Naive thymus-derived CD4-positive, alpha-beta T cell (primary cell): ENCODE results near the gene TMEM132E. TPM values are rescaled to one million over a fixed set of nuclear protein-coding genes. Genes with fewer than 3 reads are reported as not detected.
A peak's percentile ranks its signal among the peaks of the same experiment; 100 is the strongest.
"Not testable (repeated sequence)": the region's sequence is repeated elsewhere in the genome, so short reads cannot be mapped to it uniquely, and the experiment has no call there.

Experiments
- ATAC-seq: fragments of 150-1000 bp; cut with Tn5 transposase; 2 replicates; pipeline ENCODE4 v1.10.0; 2021; ENCODE audit warnings: mild to moderate bottlenecking, moderate library complexity
- CTCF ChIA-PET: fragments of 350-600 bp; sonication (Branson Sonifier 250); formaldehyde crosslinking; loops from one replicate; lab custom pipeline; 2021; ENCODE audit warnings: antibody characterized with exemption; lab: Charles Lee
- POLR2A ChIA-PET: fragments of 350-600 bp; sonication (Branson Sonifier 250); formaldehyde crosslinking; loops from one replicate; lab custom pipeline; 2021; ENCODE audit warnings: antibody characterized with exemption, inconsistent platforms; lab: Charles Lee
- DNase-seq, 9 donors: peaks; one replicate each; pipeline versions ENCODE4 v3.0.0 to v3.0.0-alpha.2; 2020 to 2022; ENCODE audit warnings: mixed read lengths in 1 of 9
- H3K27ac ChIP-seq: one replicate; pipeline ENCODE4 v1.7.0; 2013; ENCODE audit warnings: mild to moderate bottlenecking, low read depth, low read length, moderate library complexity
- H3K27me3 ChIP-seq, 2 donors: one replicate each; pipeline ENCODE4 v1.7.0; 2013; ENCODE audit warnings: low read length in 2 of 2, mild to moderate bottlenecking in 2 of 2, moderate library complexity in 2 of 2; ENCODE audit not compliant: control insufficient read depth in 2 of 2, insufficient read depth in 2 of 2
- H3K36me3 ChIP-seq, 3 experiments: 1 replicate in 2 of 3; 2 replicates in 1 of 3; pipeline ENCODE4 v1.7.0; 2013; ENCODE audit warnings: low read length in 3 of 3, mild to moderate bottlenecking in 3 of 3, moderate library complexity in 1 of 3; ENCODE audit not compliant: insufficient read depth in 3 of 3, control insufficient read depth in 2 of 3
- H3K4me1 ChIP-seq, 2 donors: one replicate each; pipeline ENCODE4 v1.7.0; 2013; ENCODE audit warnings: low read length in 2 of 2, mild to moderate bottlenecking in 2 of 2, moderate library complexity in 1 of 2; ENCODE audit not compliant: control insufficient read depth in 2 of 2, insufficient read depth in 2 of 2
- H3K4me3 ChIP-seq: 2 replicates; pipeline ENCODE4 v1.7.0; 2013; ENCODE audit warnings: mild to moderate bottlenecking, low read length
- H3K9me3 ChIP-seq, 3 experiments: 1 replicate in 2 of 3; 2 replicates in 1 of 3; pipeline ENCODE4 v1.7.0; 2013; ENCODE audit warnings: low read length in 3 of 3; ENCODE audit not compliant: control insufficient read depth in 2 of 3
- H3K27ac Mint-ChIP-seq, 9 donors: one replicate each; pipeline ENCODE4 v1.8.0; 2020 to 2022; ENCODE audit warnings: mixed read lengths in 9 of 9, mild to moderate bottlenecking in 8 of 9, moderate library complexity in 5 of 9, inconsistent platforms in 2 of 9
- H3K27me3 Mint-ChIP-seq, 5 donors: one replicate each; pipeline ENCODE4 v1.8.0; 2021 to 2022; ENCODE audit warnings: mixed read lengths in 5 of 5, mild to moderate bottlenecking in 1 of 5
- H3K36me3 Mint-ChIP-seq, 5 donors: one replicate each; pipeline ENCODE4 v1.8.0; 2020 to 2022; ENCODE audit warnings: mixed read lengths in 5 of 5, mild to moderate bottlenecking in 3 of 5, inconsistent platforms in 1 of 5
- H3K4me1 Mint-ChIP-seq, 7 donors: one replicate each; pipeline ENCODE4 v1.8.0; 2020 to 2022; ENCODE audit warnings: mixed read lengths in 7 of 7, mild to moderate bottlenecking in 3 of 7, inconsistent platforms in 1 of 7
- H3K4me3 Mint-ChIP-seq, 10 donors: one replicate each; pipeline ENCODE4 v1.8.0; 2020 to 2022; ENCODE audit warnings: mild to moderate bottlenecking in 10 of 10, mixed read lengths in 10 of 10, moderate library complexity in 6 of 10, inconsistent platforms in 2 of 10
- H3K9me3 Mint-ChIP-seq, 11 donors: one replicate each; pipeline ENCODE4 v1.8.0; 2020 to 2022; ENCODE audit warnings: mixed read lengths in 11 of 11, mild to moderate bottlenecking in 4 of 11, inconsistent platforms in 1 of 11, moderate library complexity in 1 of 11
- intact Hi-C, 2 donors: fragments of 100-400 bp; cut with micrococcal nuclease; formaldehyde crosslinking; loops; one replicate each; pipeline ENCODE4 v1.15.1; 2023
- polyA plus RNA-seq, 2 donors: library from polyadenylated mRNA; unstranded; fragments of 300-500 nt; fragmentation: Illumina TruSeq; gene quantifications; one replicate each; pipeline ENCODE4 v1.2.3, GENCODE V29; 2021
- total RNA-seq, 6 experiments: library from RNA in 5 of 6; stranded (reverse) in 5 of 6; gene quantifications; 1 replicate in 5 of 6; 2 replicates in 1 of 6; pipeline ENCODE4 v1.2.3 and lab custom pipeline; 2021 to 2026

The TMEM132E gene
- total and polyA plus RNA-seq, 7 experiments from 2014 or later: 0.10 to 0.89 (median 0.35) TPM; not detected in 1

DNA sequence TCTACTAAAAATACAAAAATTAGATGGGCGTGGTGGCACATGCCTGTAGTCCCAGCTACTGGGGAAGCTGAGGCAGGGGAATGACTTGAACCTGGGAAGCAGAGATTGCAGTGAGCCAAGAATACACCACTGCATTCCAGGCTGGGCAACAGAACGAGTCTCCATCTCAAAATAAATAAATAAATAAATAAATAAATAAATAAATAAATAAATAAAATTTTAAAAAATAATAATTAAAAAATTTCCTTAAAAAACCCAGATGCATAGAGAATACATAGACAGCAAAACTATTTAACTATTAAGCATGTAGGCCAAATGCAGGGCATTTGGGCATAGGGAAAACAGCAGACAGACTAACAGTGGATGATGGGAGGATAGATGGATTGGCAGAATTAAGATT lies 40.8 kb upstream of the TMEM132E start:
- H3K27ac ChIP-seq, H3K4me3 Mint-ChIP-seq, H3K4me3 ChIP-seq, H3K27me3 ChIP-seq, H3K9me3 Mint-ChIP-seq, H3K4me1 Mint-ChIP-seq, H3K36me3 ChIP-seq, H3K4me1 ChIP-seq, ATAC-seq, POLR2A ChIA-PET, DNase-seq, CTCF ChIA-PET, H3K27ac Mint-ChIP-seq, intact Hi-C loops, H3K36me3 Mint-ChIP-seq, H3K9me3 ChIP-seq: not testable (repeated sequence)
- H3K27me3 Mint-ChIP-seq: peaks cover 30 to 54% (median 50%) of the 10 kb centered on the region in 5 donors

DNA sequence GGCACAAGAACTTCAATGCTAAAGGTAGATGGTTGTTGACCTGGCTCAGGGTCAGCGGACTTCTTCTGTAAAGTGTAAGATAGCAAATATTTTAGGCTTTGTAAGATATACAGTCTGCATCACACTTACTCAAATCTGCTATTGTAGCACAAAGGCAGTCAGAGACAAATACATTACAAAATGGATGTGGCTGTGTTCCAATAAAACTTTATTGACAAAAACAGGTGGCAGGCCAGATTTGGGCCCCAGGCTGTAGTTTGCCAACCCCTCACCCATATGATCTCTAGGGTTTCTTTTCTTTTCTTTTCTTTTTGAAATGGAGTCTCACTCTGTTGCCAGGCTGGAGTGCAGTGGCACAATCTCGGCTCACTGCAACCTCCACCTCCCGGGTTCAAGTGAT lies 39.5 kb upstream of the TMEM132E start:
- Mint-ChIP-seq H3K27me3 (peaks cover 32 to 49% (median 48%) of the 10 kb centered on the region in 5 donors), H3K27ac (no peak overlapping the region), H3K4me3 (no peak overlapping the region), H3K4me1 (no peaks in the 10 kb centered on the region), H3K36me3 (no peaks in the 10 kb centered on the region), H3K9me3 (no peaks in the 10 kb centered on the region)
- no peak overlapping the region for H3K4me3 ChIP-seq
- DNase-seq: no peak
- ChIA-PET POLR2A (no interaction called here), CTCF (interaction anchor here (0.8 kb wide), 1 partner anchor 31 kb away, joined by 3 read pairs; no protein-coding TSS in a partner anchor)
- H3K27me3 ChIP-seq: peaks cover 0 to 3% of the 10 kb centered on the region in 2 donors
- intact Hi-C loops: loop anchor here (5.0 to 10.0 kb wide), 2 partner anchors 425 to 997 kb away; partner anchors contain the start of genes CCT6B (in 1 of the 2), SLFN12L (in 1 of the 2) and ZNF830 (in 1 of the 2)
- H3K4me1 ChIP-seq: no peaks in the 10 kb centered on the region
- no peak for ATAC-seq
- H3K27ac ChIP-seq: no peak overlapping the region
- H3K36me3 ChIP-seq: no peaks in the 10 kb centered on the region
- no peaks in the 10 kb centered on the region for H3K9me3 ChIP-seq

DNA sequence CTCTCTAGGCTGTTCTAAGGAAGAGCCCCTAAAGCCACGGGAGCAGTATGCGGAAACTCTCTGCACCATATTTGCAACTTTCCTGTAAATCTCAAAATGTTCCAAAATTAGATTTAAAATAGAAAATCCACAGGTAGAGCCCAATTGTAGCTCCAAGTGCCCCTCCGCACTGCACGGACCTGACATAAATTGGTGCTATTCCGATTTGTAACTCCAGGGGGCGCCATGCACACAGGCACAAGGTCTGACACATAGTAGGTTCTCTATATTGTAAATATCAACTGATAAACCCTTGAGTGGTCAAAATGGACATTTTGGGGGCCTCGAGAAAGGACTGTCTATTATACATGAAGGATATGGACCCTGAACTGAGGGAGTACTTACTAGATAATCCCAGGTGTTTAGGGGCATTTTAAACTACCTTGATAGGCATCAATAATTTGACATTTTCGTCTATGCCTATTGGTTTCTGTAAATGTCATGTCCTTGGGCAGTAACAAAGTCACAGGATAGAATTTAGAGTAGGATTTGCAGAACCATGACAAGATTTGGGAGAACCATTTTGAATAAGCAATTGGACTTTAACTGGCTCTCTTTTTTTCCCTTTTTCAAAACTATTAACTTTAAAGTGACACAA lies 36.6 kb upstream of the TMEM132E start:
- intact Hi-C loops: loop anchor here (1.0 to 10.0 kb wide), 8 partner anchors 95 to 994 kb away; partner anchors contain the start of genes RAD51D (in 2 of the 2), CCT6B (in 1 of the 2), LIG3 (in 1 of the 2) and RFFL (in 1 of the 2)
- DNase-seq (peak; percentile 18 to 58 (median 35)), ATAC-seq (peak; percentile 62)
- Histone ChIP-seq H3K9me3 (no peaks in the 10 kb centered on the region), H3K27me3 (no peaks in the 10 kb centered on the region), H3K36me3 (no peaks in the 10 kb centered on the region), H3K4me1 (no peaks in the 10 kb centered on the region), H3K4me3 (no peak overlapping the region), H3K27ac (no peak overlapping the region)
- Mint-ChIP-seq H3K4me1 (no peaks in the 10 kb centered on the region), H3K27me3 (peaks cover 21 to 34% (median 30%) of the 10 kb centered on the region in 5 donors), H3K27ac (no peak overlapping the region), H3K36me3 (no peaks in the 10 kb centered on the region), H3K4me3 (no peak overlapping the region), H3K9me3 (no peaks in the 10 kb centered on the region)
- ChIA-PET CTCF (interaction anchor here (0.7 to 2.2 kb wide), 8 partner anchors 11 to 597 kb away, joined by 3 to 11 read pairs (median 4); partner anchors contain the start of genes LIG3 and RAD51D), POLR2A (no interaction called here)

DNA sequence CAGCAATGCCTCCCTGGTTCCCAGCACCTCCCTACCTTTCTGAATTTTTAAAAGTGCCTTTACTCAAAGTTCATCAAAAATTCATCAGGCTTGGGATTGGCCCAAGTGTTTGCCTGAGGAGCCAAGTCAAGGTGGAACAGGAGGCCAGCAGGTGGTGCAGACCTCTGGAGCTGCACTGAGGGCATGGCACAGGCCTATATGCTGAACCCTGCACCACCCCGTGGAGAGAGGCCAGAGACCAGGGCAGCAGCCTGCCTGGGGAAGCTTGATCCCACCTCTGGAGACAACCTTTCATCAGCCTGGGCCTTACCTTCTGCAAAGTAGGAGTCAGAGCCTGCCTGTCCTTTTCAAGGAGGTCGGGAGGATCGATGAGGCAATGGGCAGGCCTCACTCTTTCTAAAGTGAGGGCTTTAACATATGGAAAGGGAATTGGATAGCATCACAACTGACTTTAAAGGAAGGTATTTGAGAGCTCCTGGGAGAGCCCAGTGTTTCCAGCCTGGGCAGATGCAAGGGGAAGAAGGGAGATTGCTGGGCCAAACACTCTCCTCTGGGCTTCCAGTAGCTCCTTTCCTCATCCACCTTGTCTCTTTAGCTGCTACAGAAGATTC lies 31.8 kb upstream of the TMEM132E start:
- peak overlapping the region in 1 of 9 donors; percentile 23 for H3K27ac Mint-ChIP-seq
- Histone ChIP-seq H3K27me3 (no peaks in the 10 kb centered on the region), H3K36me3 (no peaks in the 10 kb centered on the region), H3K27ac (no peak overlapping the region), H3K4me3 (no peak overlapping the region), H3K4me1 (no peaks in the 10 kb centered on the region), H3K9me3 (no peaks in the 10 kb centered on the region)
- intact Hi-C loops: loop anchor here in 1 of 2 donors (10.0 kb wide), 1 partner anchor 417 kb away; the partner anchor contains the start of genes CCT6B and ZNF830
- H3K36me3 Mint-ChIP-seq: no peaks in the 10 kb centered on the region
- H3K27me3 Mint-ChIP-seq: peaks cover 17 to 37% (median 21%) of the 10 kb centered on the region in 5 donors
- ChIA-PET POLR2A (no interaction called here), CTCF (no interaction called here)
- ATAC-seq: no peak
- DNase-seq: no peak
- H3K4me1 Mint-ChIP-seq: no peaks in the 10 kb centered on the region
- H3K9me3 Mint-ChIP-seq: peaks cover 0 to 1% (median 0%) of the 10 kb centered on the region in 11 donors
- no peak overlapping the region for H3K4me3 Mint-ChIP-seq

DNA sequence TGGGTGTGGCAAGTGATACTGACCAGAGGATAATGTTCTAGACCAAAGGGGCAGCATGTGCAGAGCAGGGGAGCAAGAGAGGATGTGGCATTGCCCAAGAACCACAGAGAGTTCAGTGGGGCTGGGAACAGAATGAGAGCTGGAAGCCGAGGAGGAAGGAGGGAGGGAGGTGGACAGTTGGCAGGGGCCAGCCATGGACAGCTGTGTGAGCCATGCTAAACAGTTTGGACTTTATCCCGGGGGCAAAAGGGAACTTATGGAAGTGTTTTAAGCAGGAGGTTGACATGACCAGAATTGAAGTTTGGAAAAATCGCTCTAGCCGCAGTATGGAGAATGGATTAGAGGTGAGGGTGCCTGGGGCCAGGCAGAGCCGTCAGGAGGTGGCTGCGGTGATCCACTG lies 29.4 kb upstream of the TMEM132E start:
- Mint-ChIP-seq H3K9me3 (peaks cover 0 to 1% (median 0%) of the 10 kb centered on the region in 11 donors), H3K27me3 (peaks cover 9 to 43% (median 27%) of the 10 kb centered on the region in 5 donors), H3K27ac (peak overlapping the region in 1 of 9 donors; percentile 1), H3K4me1 (no peaks in the 10 kb centered on the region), H3K36me3 (no peaks in the 10 kb centered on the region), H3K4me3 (no peak overlapping the region)
- intact Hi-C loops: loop anchor here in 1 of 2 donors (10.0 kb wide), 1 partner anchor 415 kb away; the partner anchor contains the start of genes CCT6B and ZNF830
- ATAC-seq: no peak
- H3K27me3 ChIP-seq: no peaks in the 10 kb centered on the region
- H3K4me3 ChIP-seq: no peak overlapping the region
- CTCF ChIA-PET: no interaction called here
- H3K9me3 ChIP-seq: no peaks in the 10 kb centered on the region
- no peak overlapping the region for H3K27ac ChIP-seq
- POLR2A ChIA-PET: no interaction called here
- H3K36me3 ChIP-seq: no peaks in the 10 kb centered on the region
- DNase-seq: no peak
- H3K4me1 ChIP-seq: no peaks in the 10 kb centered on the region

DNA sequence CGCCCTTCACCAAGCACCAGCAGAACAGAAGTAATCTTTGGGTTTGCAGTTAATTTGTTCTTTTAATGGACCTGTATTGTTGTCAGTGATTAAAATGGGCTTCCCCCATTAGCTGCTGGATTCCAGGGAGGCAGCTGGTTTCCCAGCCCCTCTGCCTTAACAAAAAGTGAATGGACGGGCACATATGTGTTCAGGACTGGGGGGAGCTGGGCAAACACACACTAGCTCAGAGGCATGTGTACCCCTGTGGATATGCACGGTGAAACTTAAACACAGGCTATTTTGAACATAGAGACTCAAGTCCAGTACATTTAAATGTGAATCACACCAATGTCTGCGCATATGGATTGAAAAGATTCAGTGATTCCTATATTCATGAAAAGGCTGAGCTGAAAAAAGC lies 25.5 kb upstream of the TMEM132E start:
- Mint-ChIP-seq H3K27me3 (peaks cover 6 to 43% (median 27%) of the 10 kb centered on the region in 5 donors), H3K4me1 (no peaks in the 10 kb centered on the region), H3K36me3 (no peaks in the 10 kb centered on the region), H3K27ac (no peak overlapping the region), H3K4me3 (no peak overlapping the region), H3K9me3 (peaks cover 0 to 1% (median 0%) of the 10 kb centered on the region in 11 donors)
- Histone ChIP-seq H3K36me3 (no peaks in the 10 kb centered on the region), H3K27me3 (no peaks in the 10 kb centered on the region), H3K4me1 (no peaks in the 10 kb centered on the region), H3K9me3 (no peaks in the 10 kb centered on the region), H3K4me3 (no peak overlapping the region), H3K27ac (no peak overlapping the region)
- ATAC-seq (no peak), DNase-seq (no peak)
- POLR2A ChIA-PET: no interaction called here
- intact Hi-C loops: no loop called here
- CTCF ChIA-PET: interaction anchor here (0.6 to 2.0 kb wide), 2 partner anchors 12 to 644 kb away, joined by 3 to 6 read pairs; no protein-coding TSS in a partner anchor
